Measurements from ENCODE around the gene GSX1. TPM values are rescaled to one million over a fixed set of nuclear protein-coding genes. Genes with fewer than 3 reads are reported as not detected.
A peak's percentile ranks its signal among the peaks of the same experiment; 100 is the strongest.

Gene GSX1
- total and polyA plus RNA-seq, 2 of the 4 experiments (the other 2 are of a cell fraction), result not detected

- Histone ChIP-seq H2AFZ (replicated peaks; ENCODE audit: low read length, poor library complexity) (no peak overlapping the region), H3K9me1 (ENCODE audit: insufficient read depth, low read length) (no peaks in the 10 kb centered on the region), H2BK120ac (ENCODE audit: low read depth, low read length) (no peak overlapping the region), H4K91ac (ENCODE audit: insufficient read depth, low read depth, low read length) (no peak overlapping the region), H4K8ac (ENCODE audit: low read depth in 2 of 2, low read length in 2 of 2) (no peak overlapping the region), H4K5ac (ENCODE audit: low read depth, low read length) (no peak overlapping the region), H3K14ac (replicated peaks; ENCODE audit: low read depth, low read length) (no peak overlapping the region), H3K9ac (ENCODE audit: low read depth, low read length) (no peak overlapping the region), H4K20me1 (ENCODE audit: insufficient read depth, low read length) (no peaks in the 10 kb centered on the region), H2AK9ac (replicated peaks; ENCODE audit: low read depth, low read length, poor library complexity) (no peak overlapping the region), H3K56ac (ENCODE audit: extremely low read depth, insufficient read depth, low read length) (no peak overlapping the region), H3K4me1 (ENCODE audit: control insufficient read depth, insufficient read depth, low read length) (no peaks in the 10 kb centered on the region), H3K4me3 (ENCODE audit: insufficient read depth, low read depth, low read length) (no peak overlapping the region), H2BK15ac (ENCODE audit: low read depth, low read length) (no peak overlapping the region), H3K36me3 (ENCODE audit: control insufficient read depth, insufficient read depth, low read length) (no peaks in the 10 kb centered on the region), H3K27me3 (ENCODE audit: control insufficient read depth, insufficient read depth, low read length) (peaks cover 15% of the 10 kb centered on the region), H3K27ac (ENCODE audit: insufficient read depth, low read length) (no peak overlapping the region), H2BK5ac (ENCODE audit: low read depth, low read length, poor library complexity, severe bottlenecking) (no peak overlapping the region), H2BK20ac (ENCODE audit: low read depth, low read length) (no peak overlapping the region), H2AK5ac (ENCODE audit: low read depth, low read length) (no peak overlapping the region), H3K23ac (ENCODE audit: low read depth, low read length) (no peak overlapping the region), H3K4me2 (ENCODE audit: low read depth, low read length) (no peak overlapping the region), H3K4ac (ENCODE audit: low read depth, low read length) (no peak overlapping the region), H3K9me3 (ENCODE audit: control insufficient read depth, insufficient read depth, low read length) (no peaks in the 10 kb centered on the region), H3K18ac (ENCODE audit: low read depth, low read length) (no peak overlapping the region), H3K79me1 (ENCODE audit: low read depth in 1 of 2, low read length in 2 of 2) (no peaks in the 10 kb centered on the region)
- BruUV-seq (replicated peaks), result no TSS peak
- CTCF ChIA-PET, result no interaction called here
- POLR2A ChIA-PET (ENCODE audit: unreplicated experiment), result no interaction called here
- dilution Hi-C loops (cut with HindIII; ENCODE audit: low sequenced_read_pairs, unreplicated experiment), result no loop called here
- DNase-seq (peak; percentile 8), ATAC-seq (ENCODE audit: low read depth) (peak; percentile 37; the same call in 1 of the 2 replicates)
- TF ChIP-seq CHD1 (IDR thresholded peaks at IDR 0.05; ENCODE audit: low read depth, low read length), result no peak
- peak; percentile 37 for TF ChIP-seq RAD21 (IDR thresholded peaks at IDR 0.05; ENCODE audit: low read length)
- TF ChIP-seq, protein P1, sequence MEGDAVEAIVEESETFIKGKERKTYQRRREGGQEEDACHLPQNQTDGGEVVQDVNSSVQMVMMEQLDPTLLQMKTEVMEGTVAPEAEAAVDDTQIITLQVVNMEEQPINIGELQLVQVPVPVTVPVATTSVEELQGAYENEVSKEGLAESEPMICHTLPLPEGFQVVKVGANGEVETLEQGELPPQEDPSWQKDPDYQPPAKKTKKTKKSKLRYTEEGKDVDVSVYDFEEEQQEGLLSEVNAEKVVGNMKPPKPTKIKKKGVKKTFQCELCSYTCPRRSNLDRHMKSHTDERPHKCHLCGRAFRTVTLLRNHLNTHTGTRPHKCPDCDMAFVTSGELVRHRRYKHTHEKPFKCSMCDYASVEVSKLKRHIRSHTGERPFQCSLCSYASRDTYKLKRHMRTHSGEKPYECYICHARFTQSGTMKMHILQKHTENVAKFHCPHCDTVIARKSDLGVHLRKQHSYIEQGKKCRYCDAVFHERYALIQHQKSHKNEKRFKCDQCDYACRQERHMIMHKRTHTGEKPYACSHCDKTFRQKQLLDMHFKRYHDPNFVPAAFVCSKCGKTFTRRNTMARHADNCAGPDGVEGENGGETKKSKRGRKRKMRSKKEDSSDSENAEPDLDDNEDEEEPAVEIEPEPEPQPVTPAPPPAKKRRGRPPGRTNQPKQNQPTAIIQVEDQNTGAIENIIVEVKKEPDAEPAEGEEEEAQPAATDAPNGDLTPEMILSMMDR (conservative IDR thresholded peaks at IDR 0.05; ENCODE audit: low read depth, low read length), result peak; percentile 31
- 0 out of 2 replicates have a peak, but pooled peaks have one; percentile 8 for TF ChIP-seq SMC3 (IDR thresholded peaks at IDR 0.05; ENCODE audit: low read depth, low read length)
- intact Hi-C loops (cut with micrococcal nuclease), result no loop called here
- no CpG with 5 or more reads among the region's 4 CpGs for WGBS, 2 experiments (ENCODE audit: extremely low coverage in 2 of 2, insufficient read length in 1 of 2)
- in situ Hi-C loops (cut with MboI; ENCODE audit: low sequenced_read_pairs), result no loop called here
Measured at GRCh38 chr13:27783111-27783510, 9.2 kb upstream of the GSX1 start.

Data from IMR-90 (cell line).